ENCODE measurements around the gene IL17F.

IL17F gene

GRCh38 chr6:52230685-52231084, 13.6 kb downstream of the IL17F start:
- DNase-seq, result no peak
- H3K27me3 ChIP-seq (replicated peaks), result no peaks in the 10 kb centered on the region
- in situ Hi-C loops (cut with HindIII; ENCODE audit: low pct_ligation_motif_present, low sequenced_read_pairs), result no loop called here

GRCh38 chr6:52227495-52227894, 16.8 kb downstream of the IL17F start:
- in situ Hi-C loops (cut with HindIII; ENCODE audit: low pct_ligation_motif_present, low sequenced_read_pairs), result no loop called here
- no peak overlapping the region for H3K27ac ChIP-seq
- no peak for DNase-seq
- no peaks in the 10 kb centered on the region for H3K27me3 ChIP-seq (replicated peaks)
- TF ChIP-seq, protein P1, sequence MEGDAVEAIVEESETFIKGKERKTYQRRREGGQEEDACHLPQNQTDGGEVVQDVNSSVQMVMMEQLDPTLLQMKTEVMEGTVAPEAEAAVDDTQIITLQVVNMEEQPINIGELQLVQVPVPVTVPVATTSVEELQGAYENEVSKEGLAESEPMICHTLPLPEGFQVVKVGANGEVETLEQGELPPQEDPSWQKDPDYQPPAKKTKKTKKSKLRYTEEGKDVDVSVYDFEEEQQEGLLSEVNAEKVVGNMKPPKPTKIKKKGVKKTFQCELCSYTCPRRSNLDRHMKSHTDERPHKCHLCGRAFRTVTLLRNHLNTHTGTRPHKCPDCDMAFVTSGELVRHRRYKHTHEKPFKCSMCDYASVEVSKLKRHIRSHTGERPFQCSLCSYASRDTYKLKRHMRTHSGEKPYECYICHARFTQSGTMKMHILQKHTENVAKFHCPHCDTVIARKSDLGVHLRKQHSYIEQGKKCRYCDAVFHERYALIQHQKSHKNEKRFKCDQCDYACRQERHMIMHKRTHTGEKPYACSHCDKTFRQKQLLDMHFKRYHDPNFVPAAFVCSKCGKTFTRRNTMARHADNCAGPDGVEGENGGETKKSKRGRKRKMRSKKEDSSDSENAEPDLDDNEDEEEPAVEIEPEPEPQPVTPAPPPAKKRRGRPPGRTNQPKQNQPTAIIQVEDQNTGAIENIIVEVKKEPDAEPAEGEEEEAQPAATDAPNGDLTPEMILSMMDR (IDR thresholded peaks at IDR 0.05; ENCODE audit: low read depth, low read length, missing control alignments), result no peak
- no peak overlapping the region for H3K4me3 ChIP-seq (ENCODE audit: low read depth, low read length)
- H3K36me3 ChIP-seq (replicated peaks), result no peaks in the 10 kb centered on the region

More at GRCh38 chr6:52230685-52231084, 13.6 kb downstream of the IL17F start:
- H3K4me3 ChIP-seq (ENCODE audit: low read depth, low read length), result no peak overlapping the region
- TF ChIP-seq, protein P1 (IDR thresholded peaks at IDR 0.05; ENCODE audit: low read depth, low read length, missing control alignments), result no peak
- H3K36me3 ChIP-seq (replicated peaks), result no peaks in the 10 kb centered on the region
- H3K27ac ChIP-seq, result no peak overlapping the region

- H3K36me3 ChIP-seq (replicated peaks), result no peaks in the 10 kb centered on the region
- H3K27ac ChIP-seq, result no peak overlapping the region
- no peak for DNase-seq
- TF ChIP-seq, protein P1 (IDR thresholded peaks at IDR 0.05; ENCODE audit: low read depth, low read length, missing control alignments), result no peak
- in situ Hi-C loops (cut with HindIII; ENCODE audit: low pct_ligation_motif_present, low sequenced_read_pairs), result no loop called here
- H3K4me3 ChIP-seq (ENCODE audit: low read depth, low read length), result no peak overlapping the region
- H3K27me3 ChIP-seq (replicated peaks), result no peaks in the 10 kb centered on the region
Observed at GRCh38 chr6:52221302-52221701, 23.0 kb downstream of the IL17F start.

GRCh38 chr6:52217761-52218160, 26.5 kb downstream of the IL17F start:
- H3K27ac ChIP-seq, result no peak overlapping the region
- in situ Hi-C loops (cut with HindIII; ENCODE audit: low pct_ligation_motif_present, low sequenced_read_pairs), result no loop called here
- no peaks in the 10 kb centered on the region for H3K36me3 ChIP-seq (replicated peaks)
- H3K27me3 ChIP-seq (replicated peaks), result no peaks in the 10 kb centered on the region
- TF ChIP-seq, protein P1 (IDR thresholded peaks at IDR 0.05; ENCODE audit: low read depth, low read length, missing control alignments), result no peak
- DNase-seq, result no peak
- H3K4me3 ChIP-seq (ENCODE audit: low read depth, low read length), result no peak overlapping the region

DNA sequence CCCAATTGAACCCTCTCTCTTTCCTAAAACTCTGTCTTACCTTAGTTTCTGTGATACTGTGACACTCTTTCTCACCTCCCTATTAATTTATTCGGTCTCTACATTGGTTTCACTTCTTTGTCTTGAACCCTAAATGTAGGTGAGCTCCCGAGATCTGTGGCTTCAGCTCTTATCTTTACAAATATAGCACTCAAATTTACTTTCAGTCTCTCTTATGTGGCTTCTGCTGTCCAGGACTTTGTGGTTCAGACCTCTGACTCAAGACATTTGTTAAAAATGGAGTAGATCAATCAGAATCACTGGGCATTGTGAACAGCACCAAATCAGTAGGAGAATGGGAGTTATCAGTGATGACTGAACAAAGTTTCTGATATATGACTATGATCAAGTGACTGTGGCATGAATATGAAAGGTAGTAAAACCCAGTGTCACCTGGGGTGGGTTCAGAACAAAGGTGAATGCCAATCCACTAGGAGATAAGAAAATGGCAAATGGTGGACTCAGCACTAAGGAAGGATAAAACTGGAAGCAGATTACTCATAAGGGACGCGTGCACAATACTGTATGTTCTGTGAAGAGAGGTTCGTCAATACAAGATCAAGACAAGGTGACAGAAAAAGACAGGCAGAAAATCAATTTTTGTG, 27.2 kb downstream of the IL17F start:
- Histone ChIP-seq H3K4me3 (ENCODE audit: low read depth, low read length) (no peak overlapping the region), H3K27ac (no peak overlapping the region), H3K36me3 (replicated peaks) (no peaks in the 10 kb centered on the region), H3K27me3 (replicated peaks) (no peaks in the 10 kb centered on the region)
- in situ Hi-C loops (cut with HindIII; ENCODE audit: low pct_ligation_motif_present, low sequenced_read_pairs), result no loop called here
- TF ChIP-seq, protein P1 (IDR thresholded peaks at IDR 0.05; ENCODE audit: low read depth, low read length, missing control alignments), result no peak
- no peak for DNase-seq

DNA sequence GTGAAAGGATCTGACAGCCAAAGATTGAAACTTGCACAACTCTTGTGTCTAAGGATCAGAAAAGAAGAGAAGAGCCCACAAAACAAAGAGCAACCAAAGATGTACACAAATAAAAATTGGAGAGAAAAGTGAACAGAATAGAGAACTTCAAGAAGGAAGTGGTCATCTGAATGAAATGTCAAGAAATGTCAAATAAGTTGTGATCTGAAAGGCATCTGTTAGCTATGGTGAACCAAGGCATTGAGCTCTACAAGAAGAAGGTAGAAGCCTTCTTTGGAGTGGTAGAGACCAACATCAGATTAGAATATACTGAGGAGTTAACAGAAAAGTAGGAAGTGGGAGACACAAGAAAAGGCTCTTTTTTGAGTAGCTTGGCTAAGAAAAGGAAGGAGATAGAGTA, 28.5 kb downstream of the IL17F start:
- in situ Hi-C loops (cut with HindIII; ENCODE audit: low pct_ligation_motif_present, low sequenced_read_pairs), result no loop called here
- Histone ChIP-seq H3K27me3 (replicated peaks) (no peaks in the 10 kb centered on the region), H3K4me3 (ENCODE audit: low read depth, low read length) (no peak overlapping the region), H3K36me3 (replicated peaks) (no peaks in the 10 kb centered on the region), H3K27ac (no peak overlapping the region)
- DNase-seq, result no peak
- TF ChIP-seq, protein P1 (IDR thresholded peaks at IDR 0.05; ENCODE audit: low read depth, low read length, missing control alignments), result no peak
